Measurements from ENCODE around the gene EXOSC7.

- TF ChIP-seq CREB1 (IDR thresholded peaks at IDR 0.05; ENCODE audit: low read depth) (no peak), GABPA (IDR thresholded peaks at IDR 0.05; ENCODE audit: low read depth) (no peak), TAF1 (IDR thresholded peaks at IDR 0.05; ENCODE audit: borderline replicate concordance, low read depth, low read length) (no peak), EZH2 (IDR thresholded peaks at IDR 0.05; ENCODE audit: borderline replicate concordance, control insufficient read depth, low read depth, low read length) (no peak), CTCF (IDR thresholded peaks at IDR 0.05 in 2 of 3, conservative IDR thresholded peaks at IDR 0.05 in 1 of 3; ENCODE audit: control insufficient read depth in 2 of 3, extremely low read depth in 1 of 3, insufficient read depth in 1 of 3, low read depth in 3 of 3, low read length in 3 of 3) (no peak), YY1 (IDR thresholded peaks at IDR 0.05; ENCODE audit: low read depth, low read length) (no peak), BHLHE40 (IDR thresholded peaks at IDR 0.05; ENCODE audit: borderline replicate concordance in 1 of 2, low read depth in 2 of 2, low read length in 1 of 2) (no peak), POLR2A (IDR thresholded peaks at IDR 0.05; ENCODE audit: low read depth, low read length) (no peak), RCOR1 (conservative IDR thresholded peaks at IDR 0.05; ENCODE audit: low read depth, low read length) (no peak), RB1 (IDR thresholded peaks at IDR 0.05; ENCODE audit: borderline replicate concordance) (no peak), NBN (IDR thresholded peaks at IDR 0.05) (no peak)
- TF ChIP-seq, protein P1, sequence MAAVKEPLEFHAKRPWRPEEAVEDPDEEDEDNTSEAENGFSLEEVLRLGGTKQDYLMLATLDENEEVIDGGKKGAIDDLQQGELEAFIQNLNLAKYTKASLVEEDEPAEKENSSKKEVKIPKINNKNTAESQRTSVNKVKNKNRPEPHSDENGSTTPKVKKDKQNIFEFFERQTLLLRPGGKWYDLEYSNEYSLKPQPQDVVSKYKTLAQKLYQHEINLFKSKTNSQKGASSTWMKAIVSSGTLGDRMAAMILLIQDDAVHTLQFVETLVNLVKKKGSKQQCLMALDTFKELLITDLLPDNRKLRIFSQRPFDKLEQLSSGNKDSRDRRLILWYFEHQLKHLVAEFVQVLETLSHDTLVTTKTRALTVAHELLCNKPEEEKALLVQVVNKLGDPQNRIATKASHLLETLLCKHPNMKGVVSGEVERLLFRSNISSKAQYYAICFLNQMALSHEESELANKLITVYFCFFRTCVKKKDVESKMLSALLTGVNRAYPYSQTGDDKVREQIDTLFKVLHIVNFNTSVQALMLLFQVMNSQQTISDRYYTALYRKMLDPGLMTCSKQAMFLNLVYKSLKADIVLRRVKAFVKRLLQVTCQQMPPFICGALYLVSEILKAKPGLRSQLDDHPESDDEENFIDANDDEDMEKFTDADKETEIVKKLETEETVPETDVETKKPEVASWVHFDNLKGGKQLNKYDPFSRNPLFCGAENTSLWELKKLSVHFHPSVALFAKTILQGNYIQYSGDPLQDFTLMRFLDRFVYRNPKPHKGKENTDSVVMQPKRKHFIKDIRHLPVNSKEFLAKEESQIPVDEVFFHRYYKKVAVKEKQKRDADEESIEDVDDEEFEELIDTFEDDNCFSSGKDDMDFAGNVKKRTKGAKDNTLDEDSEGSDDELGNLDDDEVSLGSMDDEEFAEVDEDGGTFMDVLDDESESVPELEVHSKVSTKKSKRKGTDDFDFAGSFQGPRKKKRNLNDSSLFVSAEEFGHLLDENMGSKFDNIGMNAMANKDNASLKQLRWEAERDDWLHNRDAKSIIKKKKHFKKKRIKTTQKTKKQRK (IDR thresholded peaks at IDR 0.05; ENCODE audit: low read depth, low read length) = no peak
- TF ChIP-seq, protein P2, sequence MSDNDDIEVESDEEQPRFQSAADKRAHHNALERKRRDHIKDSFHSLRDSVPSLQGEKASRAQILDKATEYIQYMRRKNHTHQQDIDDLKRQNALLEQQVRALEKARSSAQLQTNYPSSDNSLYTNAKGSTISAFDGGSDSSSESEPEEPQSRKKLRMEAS (IDR thresholded peaks at IDR 0.05; ENCODE audit: low read depth, low read length) = no peak
- TF ChIP-seq, protein P3, sequence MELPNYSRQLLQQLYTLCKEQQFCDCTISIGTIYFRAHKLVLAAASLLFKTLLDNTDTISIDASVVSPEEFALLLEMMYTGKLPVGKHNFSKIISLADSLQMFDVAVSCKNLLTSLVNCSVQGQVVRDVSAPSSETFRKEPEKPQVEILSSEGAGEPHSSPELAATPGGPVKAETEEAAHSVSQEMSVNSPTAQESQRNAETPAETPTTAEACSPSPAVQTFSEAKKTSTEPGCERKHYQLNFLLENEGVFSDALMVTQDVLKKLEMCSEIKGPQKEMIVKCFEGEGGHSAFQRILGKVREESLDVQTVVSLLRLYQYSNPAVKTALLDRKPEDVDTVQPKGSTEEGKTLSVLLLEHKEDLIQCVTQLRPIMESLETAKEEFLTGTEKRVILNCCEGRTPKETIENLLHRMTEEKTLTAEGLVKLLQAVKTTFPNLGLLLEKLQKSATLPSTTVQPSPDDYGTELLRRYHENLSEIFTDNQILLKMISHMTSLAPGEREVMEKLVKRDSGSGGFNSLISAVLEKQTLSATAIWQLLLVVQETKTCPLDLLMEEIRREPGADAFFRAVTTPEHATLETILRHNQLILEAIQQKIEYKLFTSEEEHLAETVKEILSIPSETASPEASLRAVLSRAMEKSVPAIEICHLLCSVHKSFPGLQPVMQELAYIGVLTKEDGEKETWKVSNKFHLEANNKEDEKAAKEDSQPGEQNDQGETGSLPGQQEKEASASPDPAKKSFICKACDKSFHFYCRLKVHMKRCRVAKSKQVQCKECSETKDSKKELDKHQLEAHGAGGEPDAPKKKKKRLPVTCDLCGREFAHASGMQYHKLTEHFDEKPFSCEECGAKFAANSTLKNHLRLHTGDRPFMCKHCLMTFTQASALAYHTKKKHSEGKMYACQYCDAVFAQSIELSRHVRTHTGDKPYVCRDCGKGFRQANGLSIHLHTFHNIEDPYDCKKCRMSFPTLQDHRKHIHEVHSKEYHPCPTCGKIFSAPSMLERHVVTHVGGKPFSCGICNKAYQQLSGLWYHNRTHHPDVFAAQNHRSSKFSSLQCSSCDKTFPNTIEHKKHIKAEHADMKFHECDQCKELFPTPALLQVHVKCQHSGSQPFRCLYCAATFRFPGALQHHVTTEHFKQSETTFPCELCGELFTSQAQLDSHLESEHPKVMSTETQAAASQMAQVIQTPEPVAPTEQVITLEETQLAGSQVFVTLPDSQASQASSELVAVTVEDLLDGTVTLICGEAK (IDR thresholded peaks at IDR 0.05; ENCODE audit: borderline replicate concordance) = no peak
Measured at GRCh38 chr3:44932271-44932670, 43.8 kb upstream of the EXOSC7 start.

Data from GM12878 (cell line).